ENCODE data around the gene MT1F.

The MT1F gene

DNA sequence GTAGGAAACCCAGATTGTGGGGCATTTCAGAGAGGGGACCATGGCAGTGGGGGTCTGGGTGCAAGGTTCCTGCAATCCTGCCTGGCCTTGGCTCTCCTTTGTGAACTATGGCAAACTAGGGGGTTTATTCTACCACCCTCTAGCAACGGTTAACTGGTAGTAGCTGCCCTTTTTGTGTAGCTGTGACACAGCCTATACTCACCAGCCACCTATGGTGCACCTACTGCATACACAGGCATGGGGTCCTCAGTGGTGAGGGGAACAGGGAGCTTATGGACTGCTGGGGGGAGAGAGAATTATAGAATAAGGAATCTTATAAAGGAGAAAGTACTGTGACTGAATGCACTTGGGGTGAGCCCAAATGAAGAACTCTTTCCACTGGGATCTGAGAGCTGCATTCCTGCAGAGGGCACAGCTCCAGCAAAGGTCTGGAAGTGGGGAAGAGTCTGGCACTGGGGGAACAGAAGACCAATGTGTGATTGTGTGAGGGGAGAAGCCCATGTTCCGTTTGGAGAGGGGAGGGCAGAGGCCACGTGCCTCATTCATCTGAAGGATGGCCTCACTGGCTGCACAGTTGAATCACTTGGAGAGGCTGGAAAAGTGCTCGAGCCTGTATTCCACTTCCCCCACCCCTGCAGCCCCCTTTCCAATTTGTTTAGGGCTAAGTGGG lies 26.6 kb downstream of the MT1F start:
- Histone ChIP-seq H3K4me2 (ENCODE audit: low read depth, low read length, poor library complexity, severe bottlenecking) (no peak overlapping the region), H3K9me3 (ENCODE audit: insufficient read depth, low read depth, low read length) (no peaks in the 10 kb centered on the region), H3K36me3 (ENCODE audit: insufficient read depth, low read length) (no peaks in the 10 kb centered on the region), H3K4me3 (ENCODE audit: low read length, poor library complexity, severe bottlenecking) (no peak overlapping the region), H3K9ac (ENCODE audit: low read depth, low read length, poor library complexity, severe bottlenecking) (no peak overlapping the region), H2AFZ (ENCODE audit: low read length) (no peak overlapping the region), H3K27me3 (ENCODE audit: insufficient read depth, low read length, poor library complexity, severe bottlenecking) (no peaks in the 10 kb centered on the region), H3K9me2 (replicated peaks; ENCODE audit: low read depth, low read length) (no peaks in the 10 kb centered on the region), H3K4me1 (ENCODE audit: insufficient read depth, low read length, poor library complexity, severe bottlenecking) (peaks cover 10% of the 10 kb centered on the region), H3K79me2 (ENCODE audit: insufficient read depth, low read length) (peaks cover 5% of the 10 kb centered on the region; the same call in 1 of the 2 replicates), H3F3A (ENCODE audit: low read depth) (no peaks in the 10 kb centered on the region), H4K20me1 (ENCODE audit: insufficient read depth, low read length, poor library complexity, severe bottlenecking) (no peaks in the 10 kb centered on the region)
- TF ChIP-seq CTCF (conservative IDR thresholded peaks at IDR 0.05; ENCODE audit: low read length) (no peak), EZH2phosphoT487 (IDR thresholded peaks at IDR 0.05; ENCODE audit: borderline replicate concordance) (no peak)

DNA sequence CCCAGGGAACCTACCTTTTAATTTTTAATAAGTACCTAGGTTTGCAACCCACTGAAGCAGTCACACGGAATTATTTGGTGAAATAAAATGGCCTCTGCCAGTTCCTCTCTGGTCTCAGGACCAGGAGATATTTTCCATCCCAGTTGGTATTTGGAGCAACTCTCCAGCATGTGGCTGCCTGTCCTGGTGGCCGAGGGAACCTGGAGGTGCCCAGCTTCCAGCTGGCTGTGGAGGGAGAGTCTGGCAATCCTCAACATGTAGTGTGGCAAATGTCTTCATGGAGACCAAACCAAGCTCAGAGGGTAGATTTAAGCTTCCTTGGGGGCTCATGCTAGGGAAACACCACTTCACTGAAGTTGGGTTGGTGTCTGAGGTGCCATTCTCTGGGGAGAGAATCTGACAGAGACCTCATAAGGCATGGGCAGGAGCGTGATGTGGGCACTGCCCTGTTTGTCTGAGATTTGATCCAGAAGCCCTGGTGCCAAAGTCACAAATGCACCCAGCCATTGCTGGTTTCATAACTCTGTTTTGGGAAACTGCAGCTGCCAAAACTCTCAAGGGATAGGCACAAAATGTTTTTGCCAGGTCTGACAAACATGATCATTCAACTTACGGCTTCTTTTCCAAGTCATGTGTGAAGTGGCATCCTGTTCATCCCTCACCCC lies 27.3 kb downstream of the MT1F start:
- H3K9me3 ChIP-seq (ENCODE audit: insufficient read depth, low read depth, low read length), result no peaks in the 10 kb centered on the region
- H3F3A ChIP-seq (ENCODE audit: low read depth), result no peaks in the 10 kb centered on the region
- H3K9me2 ChIP-seq (replicated peaks; ENCODE audit: low read depth, low read length), result no peaks in the 10 kb centered on the region
- H3K4me1 ChIP-seq (ENCODE audit: insufficient read depth, low read length, poor library complexity, severe bottlenecking), result peaks cover 10% of the 10 kb centered on the region
- no peak overlapping the region for H3K4me3 ChIP-seq (ENCODE audit: low read length, poor library complexity, severe bottlenecking)
- no peak overlapping the region for H2AFZ ChIP-seq (ENCODE audit: low read length)
- H3K79me2 ChIP-seq (ENCODE audit: insufficient read depth, low read length), result peaks cover 5% of the 10 kb centered on the region; the same call in 1 of the 2 replicates
- H3K27me3 ChIP-seq (ENCODE audit: insufficient read depth, low read length, poor library complexity, severe bottlenecking), result no peaks in the 10 kb centered on the region
- H3K9ac ChIP-seq (ENCODE audit: low read depth, low read length, poor library complexity, severe bottlenecking), result no peak overlapping the region
- TF ChIP-seq CTCF (conservative IDR thresholded peaks at IDR 0.05; ENCODE audit: low read length) (no peak), EZH2phosphoT487 (IDR thresholded peaks at IDR 0.05; ENCODE audit: borderline replicate concordance) (no peak)
- H3K4me2 ChIP-seq (ENCODE audit: low read depth, low read length, poor library complexity, severe bottlenecking), result no peak overlapping the region
- H3K36me3 ChIP-seq (ENCODE audit: insufficient read depth, low read length), result no peaks in the 10 kb centered on the region
- no peaks in the 10 kb centered on the region for H4K20me1 ChIP-seq (ENCODE audit: insufficient read depth, low read length, poor library complexity, severe bottlenecking)

DNA sequence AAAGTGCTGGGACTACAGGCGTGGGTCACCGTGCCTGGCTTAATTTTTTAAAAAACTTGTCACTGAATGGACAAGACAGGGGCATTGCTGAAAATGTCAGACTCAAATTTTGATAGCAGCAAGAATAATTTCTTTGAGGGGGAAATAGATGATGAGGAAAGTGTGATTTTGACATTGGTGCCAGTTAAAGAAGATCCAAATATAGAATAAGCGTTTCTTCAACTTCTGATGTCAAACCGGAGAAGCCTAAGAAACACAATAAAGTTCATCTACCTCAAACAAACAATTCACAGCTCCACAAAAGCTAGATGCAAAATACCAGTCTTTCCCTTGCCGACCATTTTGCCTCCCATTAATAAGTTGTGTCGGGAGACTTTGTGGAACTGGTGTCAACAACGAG lies 29.0 kb downstream of the MT1F start:
- no peak overlapping the region for H3K9ac ChIP-seq (ENCODE audit: low read depth, low read length, poor library complexity, severe bottlenecking)
- no peaks in the 10 kb centered on the region for H3F3A ChIP-seq (ENCODE audit: low read depth)
- H2AFZ ChIP-seq (ENCODE audit: low read length), result no peak overlapping the region
- H4K20me1 ChIP-seq (ENCODE audit: insufficient read depth, low read length, poor library complexity, severe bottlenecking), result no peaks in the 10 kb centered on the region
- H3K4me2 ChIP-seq (ENCODE audit: low read depth, low read length, poor library complexity, severe bottlenecking), result no peak overlapping the region
- peaks cover 10% of the 10 kb centered on the region for H3K4me1 ChIP-seq (ENCODE audit: insufficient read depth, low read length, poor library complexity, severe bottlenecking)
- H3K9me3 ChIP-seq (ENCODE audit: insufficient read depth, low read depth, low read length), result no peaks in the 10 kb centered on the region
- H3K79me2 ChIP-seq (ENCODE audit: insufficient read depth, low read length), result peaks cover 5% of the 10 kb centered on the region; the same call in 1 of the 2 replicates
- H3K4me3 ChIP-seq (ENCODE audit: low read length, poor library complexity, severe bottlenecking), result no peak overlapping the region
- H3K36me3 ChIP-seq (ENCODE audit: insufficient read depth, low read length), result no peaks in the 10 kb centered on the region
- no peaks in the 10 kb centered on the region for H3K9me2 ChIP-seq (replicated peaks; ENCODE audit: low read depth, low read length)
- TF ChIP-seq CTCF (conservative IDR thresholded peaks at IDR 0.05; ENCODE audit: low read length) (no peak), EZH2phosphoT487 (IDR thresholded peaks at IDR 0.05; ENCODE audit: borderline replicate concordance) (no peak)
- no peaks in the 10 kb centered on the region for H3K27me3 ChIP-seq (ENCODE audit: insufficient read depth, low read length, poor library complexity, severe bottlenecking)

All from Loucy (cell line).